Measurements from ENCODE around the gene SAP30L. TPM values are rescaled to one million over a fixed set of nuclear protein-coding genes. Genes with fewer than 3 reads are reported as not detected.

SAP30L gene
- total and polyA plus RNA-seq, 2 of the 13 experiments (the other 11 are each of a cell fraction or from before 2014, with no cell fraction given): 27.9 to 37.2 TPM

- TF ChIP-seq ZNF512B (CRISPR knock-in tag; IDR thresholded peaks at IDR 0.05; ENCODE audit: borderline replicate concordance) (no peak), ZNF777 (CRISPR knock-in tag; IDR thresholded peaks at IDR 0.05) (peak; percentile 48; the same call in 1 of the 2 replicates), KMT2A (CRISPR knock-in tag; IDR thresholded peaks at IDR 0.05) (no peak), ZNF672 (CRISPR knock-in tag; IDR thresholded peaks at IDR 0.05) (no peak), REPIN1 (CRISPR knock-in tag; IDR thresholded peaks at IDR 0.05; ENCODE audit: borderline replicate concordance, low read depth) (0 out of 2 replicates have a peak, but pooled peaks have one; percentile 48), SMAD9 (CRISPR knock-in tag; IDR thresholded peaks at IDR 0.05) (no peak), LBX2 (CRISPR knock-in tag; IDR thresholded peaks at IDR 0.05; ENCODE audit: borderline replicate concordance) (no peak), JARID2 (CRISPR knock-in tag; IDR thresholded peaks at IDR 0.05; ENCODE audit: insufficient replicate concordance) (no peak), GABPB1 (CRISPR knock-in tag; IDR thresholded peaks at IDR 0.05) (peak; percentile 52; the same call in 1 of the 2 replicates), ZNF333 (CRISPR knock-in tag; IDR thresholded peaks at IDR 0.05; ENCODE audit: borderline replicate concordance) (no peak), FOSL1 (CRISPR knock-in tag; IDR thresholded peaks at IDR 0.05; ENCODE audit: borderline replicate concordance) (no peak), MBNL3 (CRISPR knock-in tag; conservative IDR thresholded peaks at IDR 0.05) (no peak), ELF4 (CRISPR knock-in tag; IDR thresholded peaks at IDR 0.05; ENCODE audit: borderline replicate concordance) (no peak), ZFP90 (CRISPR knock-in tag; IDR thresholded peaks at IDR 0.05; ENCODE audit: borderline replicate concordance) (no peak), YY1 (IDR thresholded peaks at IDR 0.05; ENCODE audit: insufficient read depth, insufficient replicate concordance, low read depth, low read length) (peak; percentile 47), RBFOX2 (IDR thresholded peaks at IDR 0.05; ENCODE audit: low read depth, low read length) (no peak), HOXA3 (CRISPR knock-in tag; IDR thresholded peaks at IDR 0.05) (0 out of 2 replicates have a peak, but pooled peaks have one; percentile 25), ZBTB20 (CRISPR knock-in tag; IDR thresholded peaks at IDR 0.05; ENCODE audit: borderline replicate concordance, low read depth) (0 out of 2 replicates have a peak, but pooled peaks have one; percentile 38), ZNF883 (CRISPR knock-in tag; IDR thresholded peaks at IDR 0.05; ENCODE audit: not compliant biosample characterization) (peak; percentile 85), ZNF792 (CRISPR knock-in tag; IDR thresholded peaks at IDR 0.05) (0 out of 2 replicates have a peak, but pooled peaks have one; percentile 28), NFKBIZ (CRISPR knock-in tag; IDR thresholded peaks at IDR 0.05) (no peak), FOXA3 (CRISPR knock-in tag; IDR thresholded peaks at IDR 0.05) (0 out of 2 replicates have a peak, but pooled peaks have one; percentile 9)
- TF ChIP-seq, protein P1, sequence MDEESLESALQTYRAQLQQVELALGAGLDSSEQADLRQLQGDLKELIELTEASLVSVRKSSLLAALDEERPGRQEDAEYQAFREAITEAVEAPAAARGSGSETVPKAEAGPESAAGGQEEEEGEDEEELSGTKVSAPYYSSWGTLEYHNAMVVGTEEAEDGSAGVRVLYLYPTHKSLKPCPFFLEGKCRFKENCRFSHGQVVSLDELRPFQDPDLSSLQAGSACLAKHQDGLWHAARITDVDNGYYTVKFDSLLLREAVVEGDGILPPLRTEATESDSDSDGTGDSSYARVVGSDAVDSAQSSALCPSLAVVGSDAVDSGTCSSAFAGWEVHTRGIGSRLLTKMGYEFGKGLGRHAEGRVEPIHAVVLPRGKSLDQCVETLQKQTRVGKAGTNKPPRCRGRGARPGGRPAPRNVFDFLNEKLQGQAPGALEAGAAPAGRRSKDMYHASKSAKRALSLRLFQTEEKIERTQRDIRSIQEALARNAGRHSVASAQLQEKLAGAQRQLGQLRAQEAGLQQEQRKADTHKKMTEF (CRISPR knock-in tag; IDR thresholded peaks at IDR 0.05): peak; percentile 52; the same call in 1 of the 2 replicates
- TF ChIP-seq, protein P2, sequence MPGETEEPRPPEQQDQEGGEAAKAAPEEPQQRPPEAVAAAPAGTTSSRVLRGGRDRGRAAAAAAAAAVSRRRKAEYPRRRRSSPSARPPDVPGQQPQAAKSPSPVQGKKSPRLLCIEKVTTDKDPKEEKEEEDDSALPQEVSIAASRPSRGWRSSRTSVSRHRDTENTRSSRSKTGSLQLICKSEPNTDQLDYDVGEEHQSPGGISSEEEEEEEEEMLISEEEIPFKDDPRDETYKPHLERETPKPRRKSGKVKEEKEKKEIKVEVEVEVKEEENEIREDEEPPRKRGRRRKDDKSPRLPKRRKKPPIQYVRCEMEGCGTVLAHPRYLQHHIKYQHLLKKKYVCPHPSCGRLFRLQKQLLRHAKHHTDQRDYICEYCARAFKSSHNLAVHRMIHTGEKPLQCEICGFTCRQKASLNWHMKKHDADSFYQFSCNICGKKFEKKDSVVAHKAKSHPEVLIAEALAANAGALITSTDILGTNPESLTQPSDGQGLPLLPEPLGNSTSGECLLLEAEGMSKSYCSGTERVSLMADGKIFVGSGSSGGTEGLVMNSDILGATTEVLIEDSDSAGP (CRISPR knock-in tag; IDR thresholded peaks at IDR 0.05; ENCODE audit: borderline replicate concordance): peak; percentile 62; the same call in 1 of the 2 replicates
Observed at GRCh38 chr5:154405078-154405792, 40.6 kb upstream of the SAP30L start (continued).
